Fibroblast of pulmonary artery (primary cell): ENCODE results near the gene TRIM27.
"Not testable (repeated sequence)": the region's sequence is repeated elsewhere in the genome, so short reads cannot be mapped to it uniquely, and the experiment has no call there.

Experiments
- DNase-seq: peaks from one replicate; pipeline ENCODE4 v3.0.0-alpha.2; 2010; ENCODE audit warnings: low read depth
- H3K4me3 ChIP-seq: replicated peaks from 2 replicates; pipeline ENCODE4 v1.5.1; 2011; ENCODE audit warnings: low read depth, mild to moderate bottlenecking, control low read depth, low read length, moderate library complexity
- CTCF ChIP-seq: IDR thresholded peaks from 2 replicates; pipeline ENCODE4 v1.5.1; 2011; ENCODE audit warnings: mild to moderate bottlenecking, control low read depth, low read length, inconsistent platforms; ENCODE audit errors: missing control alignments

The TRIM27 gene

GRCh38 chr6:28956331-28956730, 32.5 kb upstream of the TRIM27 start:
- TF ChIP-seq CTCF = no peak

GRCh38 chr6:28953585-28954258, 29.9 kb upstream of the TRIM27 start:
- TF ChIP-seq CTCF = no peak
- peak; percentile 26 for DNase-seq
- H3K4me3 ChIP-seq = peak overlapping the region; percentile 63

More at GRCh38 chr6:28956331-28956730, 32.5 kb upstream of the TRIM27 start:
- H3K4me3 ChIP-seq = no peak overlapping the region
- no peak for DNase-seq

- peak overlapping the region; percentile 63 for H3K4me3 ChIP-seq
- DNase-seq = peak; percentile 63
- no peak for TF ChIP-seq CTCF
These were observed 29.3 kb upstream of the TRIM27 start for GRCh38 chr6:28953039-28953584.

GRCh38 chr6:28949656-28950195, 25.9 kb upstream of the TRIM27 start:
- not testable (repeated sequence) for H3K4me3 ChIP-seq, DNase-seq

- no peak for TF ChIP-seq CTCF
- no peak for DNase-seq
- H3K4me3 ChIP-seq = no peak overlapping the region
These were observed 25.1 kb upstream of the TRIM27 start for GRCh38 chr6:28948782-28949486.

- peak; percentile 23 for DNase-seq
- TF ChIP-seq CTCF = no peak
- no peak overlapping the region for H3K4me3 ChIP-seq
These were observed 24.1 kb upstream of the TRIM27 start for GRCh38 chr6:28947831-28948270.

- H3K4me3 ChIP-seq = no peak overlapping the region
- DNase-seq = no peak
- no peak for TF ChIP-seq CTCF
These were observed 23.4 kb upstream of the TRIM27 start for GRCh38 chr6:28947067-28947765.
